OCI-LY1 (cell line): ENCODE measurements around the gene ITPRID2.
"Not testable (repeated sequence)": the region's sequence is repeated elsewhere in the genome, so short reads cannot be mapped to it uniquely, and the experiment has no call there.

Experiments
- H2AFZ ChIP-seq: fragments of 200-600 bp; sonication (generic), shearing (Covaris generic); 2 replicates; pipeline ENCODE4 v1.6.0; 2014; ENCODE audit warnings: antibody characterized with exemption, mild to moderate bottlenecking, low read length
- H3F3A ChIP-seq: fragments of 200-600 bp; sonication (generic), shearing (Covaris generic); 2 replicates; pipeline ENCODE4 v1.6.0; 2014; ENCODE audit warnings: mild to moderate bottlenecking, antibody characterized with exemption, low read length, moderate library complexity; ENCODE audit not compliant: insufficient read depth
- H3K27ac ChIP-seq: fragments of 200-600 bp; sonication (generic); 2 replicates; pipeline ENCODE4 v1.5.1; 2014; ENCODE audit warnings: low read length, mixed run types, mild to moderate bottlenecking, low read depth; ENCODE audit not compliant: poor library complexity, severe bottlenecking
- H3K27me3 ChIP-seq: fragments of 200-600 bp; sonication (generic); 2 replicates; pipeline ENCODE4 v1.6.0; 2014; ENCODE audit warnings: antibody characterized with exemption, mild to moderate bottlenecking, low read length, moderate library complexity; ENCODE audit not compliant: insufficient read depth
- H3K36me3 ChIP-seq: fragments of 200-600 bp; sonication (generic); 2 replicates; pipeline ENCODE4 v1.6.1; 2014; ENCODE audit warnings: mild to moderate bottlenecking, antibody characterized with exemption, low read length, moderate library complexity, mixed read lengths; ENCODE audit not compliant: insufficient read depth
- H3K4me1 ChIP-seq: fragments of 200-600 bp; sonication (generic); 2 replicates; pipeline ENCODE4 v1.5.1; 2014; ENCODE audit warnings: mild to moderate bottlenecking, low read length, moderate library complexity; ENCODE audit not compliant: insufficient read depth, severe bottlenecking
- H3K4me2 ChIP-seq: fragments of 200-600 bp; sonication (generic), shearing (Covaris generic); 2 replicates; pipeline ENCODE4 v1.6.1; 2014; ENCODE audit warnings: low read length
- H3K4me3 ChIP-seq: fragments of 200-600 bp; sonication (generic); 2 replicates; pipeline ENCODE4 v1.5.1; 2014; ENCODE audit warnings: low read length, low read depth, mild to moderate bottlenecking, mixed read lengths; ENCODE audit not compliant: poor library complexity, severe bottlenecking
- H3K79me2 ChIP-seq: fragments of 200-600 bp; shearing (Covaris generic); 2 replicates; pipeline ENCODE4 v1.6.1; 2016; ENCODE audit warnings: mixed run types, low read length, mixed read lengths; ENCODE audit not compliant: insufficient read depth
- H3K9ac ChIP-seq: fragments of 200-600 bp; sonication (generic), shearing (Covaris generic); 2 replicates; pipeline ENCODE4 v1.6.1; 2014; ENCODE audit warnings: mild to moderate bottlenecking, low read length, mixed read lengths
- H3K9me2 ChIP-seq: fragments of 200-600 bp; sonication (generic), shearing (Covaris generic); 2 replicates; pipeline ENCODE4 v1.6.1; 2014; ENCODE audit warnings: low read depth, mild to moderate bottlenecking, low read length, mixed read lengths
- H3K9me3 ChIP-seq: fragments of 200-600 bp; shearing (Covaris generic); 2 replicates; pipeline ENCODE4 v1.6.1; 2014; ENCODE audit warnings: low read length, mixed read lengths
- H4K20me1 ChIP-seq: fragments of 200-600 bp; sonication (generic), shearing (Covaris generic); 2 replicates; pipeline ENCODE4 v1.6.0; 2016; ENCODE audit warnings: mild to moderate bottlenecking, low read length; ENCODE audit not compliant: insufficient read depth
- EZH2 ChIP-seq: fragments of 200-600 bp; sonication (generic), shearing (Covaris generic); IDR thresholded peaks from 2 replicates; pipeline ENCODE4 v1.8.0; 2017; ENCODE audit warnings: borderline replicate concordance, mixed run types, mild to moderate bottlenecking, antibody characterized with exemption, low read length, moderate library complexity, mixed read lengths
- TF ChIP-seq, protein P1 (sequence below): fragments of 200-600 bp; sonication (generic), shearing (Covaris generic); IDR thresholded peaks from 2 replicates; pipeline ENCODE4 v1.5.1; 2017; ENCODE audit warnings: mild to moderate bottlenecking, antibody characterized with exemption, low read length, moderate library complexity, mixed read lengths

The ITPRID2 gene

DNA sequence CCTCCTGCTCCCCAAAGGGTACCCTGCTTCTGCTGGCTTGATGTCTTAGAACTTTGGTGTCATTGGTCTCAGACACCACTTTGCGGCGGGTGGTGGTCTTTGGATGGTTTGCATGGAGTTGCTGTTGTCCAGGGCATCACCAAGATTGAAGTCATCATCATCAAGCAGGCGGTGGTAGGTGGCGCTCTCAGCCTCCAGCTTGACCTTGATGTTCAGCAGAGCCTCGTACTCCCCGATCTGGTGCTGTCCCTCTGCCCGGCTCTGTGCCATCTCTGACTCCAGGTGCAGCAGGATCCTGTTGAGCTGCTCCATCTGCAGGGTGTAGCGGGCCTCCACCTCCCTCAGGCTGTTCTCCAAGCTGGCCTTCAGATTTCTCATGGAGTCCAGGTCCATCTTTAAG is 69.6 kb downstream of the ITPRID2 start:
- TF ChIP-seq, protein P1, sequence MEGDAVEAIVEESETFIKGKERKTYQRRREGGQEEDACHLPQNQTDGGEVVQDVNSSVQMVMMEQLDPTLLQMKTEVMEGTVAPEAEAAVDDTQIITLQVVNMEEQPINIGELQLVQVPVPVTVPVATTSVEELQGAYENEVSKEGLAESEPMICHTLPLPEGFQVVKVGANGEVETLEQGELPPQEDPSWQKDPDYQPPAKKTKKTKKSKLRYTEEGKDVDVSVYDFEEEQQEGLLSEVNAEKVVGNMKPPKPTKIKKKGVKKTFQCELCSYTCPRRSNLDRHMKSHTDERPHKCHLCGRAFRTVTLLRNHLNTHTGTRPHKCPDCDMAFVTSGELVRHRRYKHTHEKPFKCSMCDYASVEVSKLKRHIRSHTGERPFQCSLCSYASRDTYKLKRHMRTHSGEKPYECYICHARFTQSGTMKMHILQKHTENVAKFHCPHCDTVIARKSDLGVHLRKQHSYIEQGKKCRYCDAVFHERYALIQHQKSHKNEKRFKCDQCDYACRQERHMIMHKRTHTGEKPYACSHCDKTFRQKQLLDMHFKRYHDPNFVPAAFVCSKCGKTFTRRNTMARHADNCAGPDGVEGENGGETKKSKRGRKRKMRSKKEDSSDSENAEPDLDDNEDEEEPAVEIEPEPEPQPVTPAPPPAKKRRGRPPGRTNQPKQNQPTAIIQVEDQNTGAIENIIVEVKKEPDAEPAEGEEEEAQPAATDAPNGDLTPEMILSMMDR = peak; percentile 33; the same call in 1 of the 2 replicates

DNA sequence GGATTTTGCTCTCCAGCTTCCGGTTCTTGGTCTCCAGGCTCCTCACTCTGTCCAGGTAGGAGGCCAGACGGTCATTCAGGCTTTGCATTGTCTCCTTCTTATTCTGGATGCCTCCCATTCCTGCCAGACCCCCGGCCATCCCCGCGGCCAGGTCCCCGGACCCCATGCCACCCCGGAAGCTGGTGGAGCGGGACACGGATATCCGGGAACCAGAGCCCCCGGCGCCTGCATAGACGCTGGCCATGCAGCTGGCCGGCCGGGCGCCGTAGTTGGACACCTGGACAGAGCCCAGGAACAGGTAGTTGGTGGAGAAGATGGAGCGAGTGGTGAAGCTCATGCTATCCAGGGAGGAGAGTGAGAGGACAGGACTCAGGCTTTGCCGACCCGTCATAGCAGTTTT is 70.6 kb downstream of the ITPRID2 start:
- no peaks in the 10 kb centered on the region for H3F3A ChIP-seq
- H4K20me1 ChIP-seq = no peaks in the 10 kb centered on the region

More for the DNA sequence above, 69.6 kb downstream of the ITPRID2 start:
- not testable (repeated sequence) for H3K4me2 ChIP-seq, H3K4me3 ChIP-seq, H3K9ac ChIP-seq, H4K20me1 ChIP-seq, H2AFZ ChIP-seq, H3F3A ChIP-seq, H3K9me3 ChIP-seq, H3K4me1 ChIP-seq, H3K79me2 ChIP-seq, H3K9me2 ChIP-seq, H3K27me3 ChIP-seq, H3K36me3 ChIP-seq, H3K27ac ChIP-seq

DNA sequence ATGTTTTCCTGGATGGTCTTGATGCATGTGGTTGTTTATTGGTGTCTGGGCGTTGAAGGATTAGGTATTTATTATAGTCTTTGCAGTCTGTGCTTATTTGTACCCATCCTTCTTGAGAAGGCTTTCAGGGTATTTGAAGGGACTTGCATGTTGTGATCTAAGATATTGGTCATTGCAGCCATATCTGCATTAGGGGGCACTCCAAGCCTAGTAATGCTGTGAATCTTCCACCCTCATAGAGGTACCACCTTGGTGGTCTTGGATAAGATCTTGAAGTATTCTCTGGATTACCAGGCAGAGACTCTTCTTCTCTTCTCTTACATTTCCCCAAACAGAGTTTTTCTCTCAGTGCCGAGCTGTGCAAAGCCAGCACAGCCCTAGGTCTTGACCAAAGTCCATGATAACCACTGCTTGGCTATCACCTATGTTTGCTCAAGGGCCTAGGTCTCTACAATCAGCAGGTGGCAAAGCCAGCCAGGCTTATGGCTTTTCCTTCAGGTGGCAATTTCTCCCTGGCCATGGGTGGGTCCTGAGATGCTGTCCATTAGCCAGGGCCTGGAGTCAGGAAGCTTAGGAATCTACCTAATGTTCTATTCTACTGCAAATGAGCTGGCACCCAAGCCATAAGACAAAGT is 78.7 kb downstream of the ITPRID2 start:
- Histone ChIP-seq H3K9ac (no peak overlapping the region), H3K27ac (no peak overlapping the region), H3K4me2 (no peak overlapping the region), H4K20me1 (no peaks in the 10 kb centered on the region), H3K9me3 (no peaks in the 10 kb centered on the region), H3K9me2 (no peaks in the 10 kb centered on the region), H3K4me1 (no peaks in the 10 kb centered on the region), H3K27me3 (no peaks in the 10 kb centered on the region), H2AFZ (no peak overlapping the region), H3K4me3 (no peak overlapping the region), H3F3A (no peaks in the 10 kb centered on the region), H3K36me3 (no peaks in the 10 kb centered on the region), H3K79me2 (no peaks in the 10 kb centered on the region)
- TF ChIP-seq, protein P1 = peak; percentile 60
- no peak for TF ChIP-seq EZH2

More for the DNA sequence above, 70.6 kb downstream of the ITPRID2 start:
- Histone ChIP-seq H3K4me1 (no peaks in the 10 kb centered on the region), H3K9me2 (no peaks in the 10 kb centered on the region), H3K27ac (no peak overlapping the region), H3K9ac (no peak overlapping the region), H3K36me3 (no peaks in the 10 kb centered on the region), H2AFZ (no peak overlapping the region), H3K79me2 (no peaks in the 10 kb centered on the region), H3K9me3 (no peaks in the 10 kb centered on the region), H3K27me3 (no peaks in the 10 kb centered on the region), H3K4me3 (no peak overlapping the region), H3K4me2 (no peak overlapping the region)
- no peak for TF ChIP-seq EZH2
- TF ChIP-seq, protein P1 = no peak
